Transverse colon (tissue), 4 donors: ENCODE data around the gene PCNX2.

Experiments
- EP300 ChIP-seq: sonication (generic); formaldehyde crosslinking; IDR thresholded peaks from one replicate; pipeline ENCODE4 v1.6.1; 2017; ENCODE audit warnings: antibody characterized with exemption, low read depth
- POLR2A ChIP-seq: fragments of 450-650 bp; IDR thresholded peaks from one replicate; pipeline ENCODE4 v1.6.1; 2016; ENCODE audit warnings: antibody characterized with exemption, mild to moderate bottlenecking, moderate library complexity
- POLR2AphosphoS5 ChIP-seq, 3 donors: sonication (generic); formaldehyde crosslinking; IDR thresholded peaks; one replicate each; pipeline ENCODE4 v1.6.1; 2016; ENCODE audit warnings: antibody characterized with exemption in 3 of 3
- TF ChIP-seq, protein P1 (sequence below), 5 experiments: fragments of 200-600 bp in 3 of 5; fragments of 450-650 bp in 2 of 5; sonication (generic) in 3 of 5; IDR thresholded peaks; 1 replicate in 2 of 5; 2 replicates in 3 of 5; pipeline ENCODE4 v1.5.1; 2016 to 2017; ENCODE audit warnings: antibody characterized with exemption in 5 of 5, inconsistent platforms in 3 of 5, mild to moderate bottlenecking in 2 of 5, moderate library complexity in 1 of 5

DNA sequence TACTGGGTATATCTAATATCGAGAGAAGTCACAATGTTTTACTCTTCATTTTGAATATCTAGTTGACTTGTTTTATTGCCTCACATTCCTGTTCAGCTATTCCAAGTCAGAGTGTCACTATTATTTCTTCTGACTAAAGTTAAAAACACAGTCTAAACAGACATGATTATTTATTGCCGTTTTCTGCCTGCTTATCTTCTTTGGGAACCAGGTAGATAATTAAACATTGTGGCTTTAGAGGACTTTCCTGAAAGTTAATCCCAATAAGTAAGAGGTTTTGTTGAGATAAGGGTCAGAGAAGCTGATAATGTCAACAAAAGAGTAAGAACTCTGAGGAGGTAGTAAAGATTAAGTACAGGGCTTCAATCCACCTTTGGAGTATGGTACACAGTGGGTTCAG is 53.8 kb downstream of the PCNX2 start:
- TF ChIP-seq, protein P1, sequence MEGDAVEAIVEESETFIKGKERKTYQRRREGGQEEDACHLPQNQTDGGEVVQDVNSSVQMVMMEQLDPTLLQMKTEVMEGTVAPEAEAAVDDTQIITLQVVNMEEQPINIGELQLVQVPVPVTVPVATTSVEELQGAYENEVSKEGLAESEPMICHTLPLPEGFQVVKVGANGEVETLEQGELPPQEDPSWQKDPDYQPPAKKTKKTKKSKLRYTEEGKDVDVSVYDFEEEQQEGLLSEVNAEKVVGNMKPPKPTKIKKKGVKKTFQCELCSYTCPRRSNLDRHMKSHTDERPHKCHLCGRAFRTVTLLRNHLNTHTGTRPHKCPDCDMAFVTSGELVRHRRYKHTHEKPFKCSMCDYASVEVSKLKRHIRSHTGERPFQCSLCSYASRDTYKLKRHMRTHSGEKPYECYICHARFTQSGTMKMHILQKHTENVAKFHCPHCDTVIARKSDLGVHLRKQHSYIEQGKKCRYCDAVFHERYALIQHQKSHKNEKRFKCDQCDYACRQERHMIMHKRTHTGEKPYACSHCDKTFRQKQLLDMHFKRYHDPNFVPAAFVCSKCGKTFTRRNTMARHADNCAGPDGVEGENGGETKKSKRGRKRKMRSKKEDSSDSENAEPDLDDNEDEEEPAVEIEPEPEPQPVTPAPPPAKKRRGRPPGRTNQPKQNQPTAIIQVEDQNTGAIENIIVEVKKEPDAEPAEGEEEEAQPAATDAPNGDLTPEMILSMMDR (IDR thresholded peaks at IDR 0.05), result no peak
- TF ChIP-seq POLR2A (no peak), POLR2AphosphoS5 (IDR thresholded peaks at IDR 0.05) (no peak), EP300 (no peak)
